ENCODE results near the gene POU6F2.

DNA sequence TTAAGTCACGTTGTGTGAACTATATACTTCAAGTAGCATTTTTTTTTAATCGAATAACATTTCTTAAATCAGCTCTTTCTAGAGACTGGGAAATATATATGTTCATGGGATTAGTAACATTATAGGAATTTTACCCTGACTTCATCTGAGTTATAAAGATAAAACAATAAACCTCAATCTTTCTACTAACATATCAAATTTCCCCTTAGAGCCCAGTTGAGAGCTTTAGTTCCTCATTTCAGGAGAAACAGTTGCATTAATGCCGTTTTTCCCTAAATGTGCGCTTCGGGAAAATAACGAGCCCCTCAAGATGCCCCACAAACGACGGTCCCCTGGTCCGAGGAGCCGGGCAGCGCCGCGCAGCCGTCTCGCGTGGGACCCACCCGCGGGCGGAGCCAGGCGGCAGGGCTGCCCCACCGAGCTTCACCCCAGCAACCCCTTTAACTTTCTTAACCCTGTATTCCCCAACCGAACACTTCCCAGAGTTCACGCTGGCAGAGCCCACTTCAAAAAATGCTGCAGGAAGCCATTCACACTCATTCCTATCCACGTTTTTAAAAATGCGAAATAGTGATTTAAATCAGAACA is 436.0 kb downstream of the POU6F2 start:
- no peak for TF ChIP-seq EZH2 (IDR thresholded peaks at IDR 0.05; ENCODE audit: borderline replicate concordance, low read depth, low read length, poor library complexity, severe bottlenecking)
- TF ChIP-seq CTCF (conservative IDR thresholded peaks at IDR 0.05; ENCODE audit: low read depth, low read length) = no peak

Data from A673 (cell line).